ENCODE results near the gene USP48.

GRCh38 chr1:21793104-21793503, 10.2 kb upstream of the USP48 start:
- no peak for TF ChIP-seq CTCF (IDR thresholded peaks at IDR 0.05)
- TF ChIP-seq POLR2A (IDR thresholded peaks at IDR 0.05): no peak

Data from esophagus squamous epithelium (tissue), 4 donors.